K562 (cell line): ENCODE results near the gene SCN7A.

Experiments used
- DIDO1 ChIP-seq: fragments of 450-650 bp; IDR thresholded peaks from 2 replicates; pipeline ENCODE4 v1.6.1; 2016; ENCODE audit warnings: low read depth, missing biosample characterization, missing genetic modification characterization
- GTF3C2 ChIP-seq: IDR thresholded peaks from 3 replicates; pipeline ENCODE4 v1.6.1; 2011; ENCODE audit warnings: borderline replicate concordance, mild to moderate bottlenecking, moderate library complexity; ENCODE audit not compliant: insufficient read length; ENCODE audit errors: extremely low read depth
- JUN ChIP-seq, 2 experiments: sonication (generic) in 1 of 2; formaldehyde crosslinking in 1 of 2; IDR thresholded peaks; 2 replicates each; pipeline versions ENCODE4 v1.6.1 to v1.8.0; 2012 to 2022; ENCODE audit warnings: borderline replicate concordance in 2 of 2, mild to moderate bottlenecking in 2 of 2, improper control_type of control experiment in 1 of 2, low read depth in 1 of 2, low read length in 1 of 2, missing genetic modification reagents in 1 of 2
- MYC ChIP-seq, 2 experiments: fragments of 250-450 bp in 1 of 2; sonication (Bioruptor Pico) in 1 of 2; IDR thresholded peaks; 2 replicates each; pipeline versions ENCODE4 v1.5.1 to v1.6.1; 2012 to 2021; ENCODE audit warnings: low read depth in 2 of 2, borderline replicate concordance in 1 of 2, improper control_type of control experiment in 1 of 2, low read length in 1 of 2, mild to moderate bottlenecking in 1 of 2, moderate library complexity in 1 of 2
- RBM25 ChIP-seq: fragments of 200-400 bp; formaldehyde crosslinking; IDR thresholded peaks from 2 replicates; pipeline ENCODE4 v1.6.1; 2018; ENCODE audit warnings: low read length, low read depth, moderate library complexity; ENCODE audit not compliant: severe bottlenecking
- SIN3B ChIP-seq: fragments of 450-650 bp; IDR thresholded peaks from 2 replicates; pipeline ENCODE4 v1.6.1; 2017; ENCODE audit warnings: low read depth, mild to moderate bottlenecking, moderate library complexity
- ZNF165 ChIP-seq: fragments of 250-450 bp; sonication (Bioruptor Pico); IDR thresholded peaks from 2 replicates; pipeline ENCODE4 v1.4.0; 2020; ENCODE audit warnings: borderline replicate concordance
- ZNF174 ChIP-seq: fragments of 250-450 bp; sonication (Bioruptor Pico); IDR thresholded peaks from 2 replicates; pipeline ENCODE4 v1.4.0; 2020; ENCODE audit warnings: mild to moderate bottlenecking
- ZNF695 ChIP-seq: fragments of 450-650 bp; formaldehyde crosslinking; IDR thresholded peaks from 2 replicates; pipeline ENCODE4 v1.4.0; 2020; ENCODE audit warnings: mild to moderate bottlenecking, moderate library complexity
- TF ChIP-seq, protein P1 (sequence below): sonication (generic); formaldehyde crosslinking; IDR thresholded peaks from 2 replicates; pipeline ENCODE4 v1.8.1; 2023; ENCODE audit warnings: mild to moderate bottlenecking, missing genetic modification reagents

DNA sequence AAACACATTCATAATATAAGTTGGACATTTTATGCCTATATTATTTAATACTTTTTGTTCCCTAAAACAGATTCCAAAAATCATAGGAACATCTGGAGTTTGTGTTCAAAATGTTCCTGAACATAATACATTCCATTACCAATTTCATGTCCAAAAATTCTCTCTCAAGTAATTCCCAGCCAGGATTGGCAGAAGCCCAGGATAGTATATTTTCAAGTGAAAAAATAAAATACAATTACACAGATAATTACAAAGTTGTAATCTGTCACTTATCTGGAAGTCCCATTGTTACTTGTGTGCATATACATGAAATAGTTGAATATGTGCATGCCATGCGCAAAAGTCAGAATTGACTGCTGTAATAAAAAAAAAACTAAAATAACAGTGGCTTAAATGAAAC, 5.2 kb upstream of the SCN7A start:
- TF ChIP-seq JUN (IDR thresholded peaks at IDR 0.05; ENCODE audit: borderline replicate concordance, low read depth, low read length) (no peak), JUN (CRISPR knock-in tag; IDR thresholded peaks at IDR 0.05; ENCODE audit: borderline replicate concordance) (no peak), GTF3C2 (no peak), SIN3B (no peak), RBM25 (no peak), MYC (IDR thresholded peaks at IDR 0.05; ENCODE audit: low read depth, low read length) (no peak), MYC (CRISPR knock-in tag; IDR thresholded peaks at IDR 0.05; ENCODE audit: borderline replicate concordance, low read depth) (no peak), DIDO1 (tag) (no peak), ZNF695 (CRISPR knock-in tag) (no peak), ZNF165 (CRISPR knock-in tag) (no peak), ZNF174 (no peak)
- TF ChIP-seq, protein P1, sequence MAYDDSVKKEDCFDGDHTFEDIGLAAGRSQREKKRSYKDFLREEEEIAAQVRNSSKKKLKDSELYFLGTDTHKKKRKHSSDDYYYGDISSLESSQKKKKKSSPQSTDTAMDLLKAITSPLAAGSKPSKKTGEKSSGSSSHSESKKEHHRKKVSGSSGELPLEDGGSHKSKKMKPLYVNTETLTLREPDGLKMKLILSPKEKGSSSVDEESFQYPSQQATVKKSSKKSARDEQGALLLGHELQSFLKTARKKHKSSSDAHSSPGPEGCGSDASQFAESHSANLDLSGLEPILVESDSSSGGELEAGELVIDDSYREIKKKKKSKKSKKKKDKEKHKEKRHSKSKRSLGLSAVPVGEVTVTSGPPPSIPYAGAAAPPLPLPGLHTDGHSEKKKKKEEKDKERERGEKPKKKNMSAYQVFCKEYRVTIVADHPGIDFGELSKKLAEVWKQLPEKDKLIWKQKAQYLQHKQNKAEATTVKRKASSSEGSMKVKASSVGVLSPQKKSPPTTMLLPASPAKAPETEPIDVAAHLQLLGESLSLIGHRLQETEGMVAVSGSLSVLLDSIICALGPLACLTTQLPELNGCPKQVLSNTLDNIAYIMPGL (CRISPR knock-in tag), result no peak
